Gastrocnemius medialis (tissue), 4 donors: ENCODE data around the gene TNFRSF12A. TPM values are rescaled to one million over a fixed set of nuclear protein-coding genes. Genes with fewer than 3 reads are reported as not detected.

ENCODE experiments used
- ATAC-seq, 2 donors: fragments of 150-250 bp; one replicate each; pipeline ENCODE4 v1.9.1; 2016
- DNase-seq, 2 donors: peaks; one replicate each; pipeline ENCODE4 v3.0.0-alpha.2; 2019
- H3K27ac ChIP-seq, 4 donors: fragments of 200-600 bp; sonication (generic); 1 replicate in 1 of 4; 2 replicates in 3 of 4; pipeline ENCODE4 v1.5.1; 2016 to 2018; ENCODE audit warnings: mild to moderate bottlenecking in 2 of 4, moderate library complexity in 1 of 4
- H3K27me3 ChIP-seq, 3 donors: fragments of 200-600 bp; sonication (generic) in 2 of 3; 1 replicate in 1 of 3; 2 replicates in 2 of 3; pipeline versions ENCODE4 v1.5.1 to v1.6.0; 2016 to 2019; ENCODE audit warnings: mild to moderate bottlenecking in 1 of 3, moderate library complexity in 1 of 3
- H3K36me3 ChIP-seq, 2 donors: fragments of 200-600 bp; sonication (generic) in 1 of 2; one replicate each; pipeline ENCODE4 v1.5.1; 2017 to 2018
- H3K4me1 ChIP-seq, 2 donors: fragments of 200-600 bp; sonication (generic) in 1 of 2; one replicate each; pipeline ENCODE4 v1.5.1; 2016 to 2017; ENCODE audit warnings: mild to moderate bottlenecking in 2 of 2
- H3K4me3 ChIP-seq, 4 donors: fragments of 200-600 bp; sonication (generic) in 3 of 4; 1 replicate in 1 of 4; 2 replicates in 3 of 4; pipeline ENCODE4 v1.5.1; 2016 to 2019; ENCODE audit warnings: mild to moderate bottlenecking in 2 of 4
- H3K9me3 ChIP-seq, 3 donors: fragments of 200-600 bp; sonication (generic) in 2 of 3; 1 replicate in 1 of 3; 2 replicates in 2 of 3; pipeline ENCODE4 v1.5.1; 2016 to 2019
- POLR2A ChIP-seq, 2 donors: fragments of 450-650 bp; IDR thresholded peaks; one replicate each; pipeline ENCODE4 v1.6.1; 2017; ENCODE audit warnings: antibody characterized with exemption in 2 of 2, mild to moderate bottlenecking in 2 of 2, moderate library complexity in 2 of 2
- in situ Hi-C, 4 donors: fragments of 200-750 bp; cut with MboI; loops; one replicate each; pipeline versions ENCODE4 v1.15.0 to v1.8.0; 2017; ENCODE audit warnings: low sequenced_read_pairs in 4 of 4
- intact Hi-C: fragments of 100-400 bp; cut with DNase I; formaldehyde crosslinking; loops from one replicate; pipeline ENCODE4 v1.15.1; 2023; ENCODE audit warnings: low total_unique reads
- total RNA-seq, 4 donors: library from RNA; depleted of rRNA; stranded (reverse); fragments of >200 nt; gene quantifications; one replicate each; pipeline versions ENCODE4 v1.1.0 to v1.2.3, GENCODE V29; 2016
- TF ChIP-seq, protein P1 (sequence below), 5 experiments: fragments of 450-650 bp in 3 of 5; fragments of 200-600 bp in 2 of 5; sonication (generic) in 2 of 5; IDR thresholded peaks in 4 of 5; conservative IDR thresholded peaks in 1 of 5; 1 replicate in 4 of 5; 2 replicates in 1 of 5; pipeline ENCODE4 v1.5.1; 2016 to 2019; ENCODE audit warnings: antibody characterized with exemption in 5 of 5, mild to moderate bottlenecking in 3 of 5, moderate library complexity in 3 of 5

Gene TNFRSF12A
- total RNA-seq, 4 donors from 2014 or later, result 34.0 to 161 (median 85.5) TPM

DNA sequence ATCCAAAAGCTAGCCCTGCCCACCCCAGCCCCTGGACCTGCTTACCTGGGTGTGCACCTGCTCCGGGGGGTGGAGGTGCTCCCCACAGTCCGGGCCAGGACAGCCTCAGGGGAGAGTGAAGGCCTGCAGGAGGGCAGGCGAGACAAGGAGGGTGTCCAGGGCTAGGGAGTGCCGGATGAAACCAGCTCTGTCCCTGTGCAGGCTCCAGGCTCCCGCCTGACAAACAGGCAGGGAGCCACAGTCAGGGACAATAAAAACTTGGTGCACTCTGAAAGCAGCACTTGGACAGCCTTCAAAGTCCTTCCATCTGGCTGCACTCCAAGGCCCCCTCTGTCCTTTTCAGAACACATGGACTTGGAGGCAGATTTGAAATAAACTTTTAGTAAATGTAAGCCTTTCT is 47.1 kb upstream of the TNFRSF12A start:
- ATAC-seq (no peak), DNase-seq (no peak)
- no peak for TF ChIP-seq POLR2A (IDR thresholded peaks at IDR 0.05)
- TF ChIP-seq, protein P1, sequence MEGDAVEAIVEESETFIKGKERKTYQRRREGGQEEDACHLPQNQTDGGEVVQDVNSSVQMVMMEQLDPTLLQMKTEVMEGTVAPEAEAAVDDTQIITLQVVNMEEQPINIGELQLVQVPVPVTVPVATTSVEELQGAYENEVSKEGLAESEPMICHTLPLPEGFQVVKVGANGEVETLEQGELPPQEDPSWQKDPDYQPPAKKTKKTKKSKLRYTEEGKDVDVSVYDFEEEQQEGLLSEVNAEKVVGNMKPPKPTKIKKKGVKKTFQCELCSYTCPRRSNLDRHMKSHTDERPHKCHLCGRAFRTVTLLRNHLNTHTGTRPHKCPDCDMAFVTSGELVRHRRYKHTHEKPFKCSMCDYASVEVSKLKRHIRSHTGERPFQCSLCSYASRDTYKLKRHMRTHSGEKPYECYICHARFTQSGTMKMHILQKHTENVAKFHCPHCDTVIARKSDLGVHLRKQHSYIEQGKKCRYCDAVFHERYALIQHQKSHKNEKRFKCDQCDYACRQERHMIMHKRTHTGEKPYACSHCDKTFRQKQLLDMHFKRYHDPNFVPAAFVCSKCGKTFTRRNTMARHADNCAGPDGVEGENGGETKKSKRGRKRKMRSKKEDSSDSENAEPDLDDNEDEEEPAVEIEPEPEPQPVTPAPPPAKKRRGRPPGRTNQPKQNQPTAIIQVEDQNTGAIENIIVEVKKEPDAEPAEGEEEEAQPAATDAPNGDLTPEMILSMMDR (IDR thresholded peaks at IDR 0.05 in 4 of 5, conservative IDR thresholded peaks at IDR 0.05 in 1 of 5), result no peak
- intact Hi-C loops (no loop called here), in situ Hi-C loops (no loop called here)
- H3K36me3 ChIP-seq, result no peaks in the 10 kb centered on the region
- H3K4me3 ChIP-seq, result no peak overlapping the region
- H3K9me3 ChIP-seq, result no peaks in the 10 kb centered on the region
- no peak overlapping the region for H3K27ac ChIP-seq
- peaks cover 9 to 21% of the 10 kb centered on the region in 2 donors for H3K4me1 ChIP-seq
- H3K27me3 ChIP-seq, result peaks cover 3 to 4% (median 3%) of the 10 kb centered on the region in 3 donors

GRCh38 chr16:2973605-2974318 is 46.4 kb upstream of the TNFRSF12A start:
- Histone ChIP-seq H3K9me3 (no peaks in the 10 kb centered on the region), H3K27me3 (no peaks in the 10 kb centered on the region), H3K4me3 (no peak overlapping the region), H3K36me3 (no peaks in the 10 kb centered on the region), H3K27ac (no peak overlapping the region), H3K4me1 (peaks cover 5 to 15% of the 10 kb centered on the region in 2 donors)
- DNase-seq (no peak), ATAC-seq (no peak)
- in situ Hi-C loops, result no loop called here
- TF ChIP-seq POLR2A (IDR thresholded peaks at IDR 0.05), result no peak
- TF ChIP-seq, protein P1 (IDR thresholded peaks at IDR 0.05 in 4 of 5, conservative IDR thresholded peaks at IDR 0.05 in 1 of 5), result no peak
- intact Hi-C loops, result no loop called here

GRCh38 chr16:2974319-2975056 is 45.7 kb upstream of the TNFRSF12A start:
- TF ChIP-seq, protein P1 (IDR thresholded peaks at IDR 0.05 in 4 of 5, conservative IDR thresholded peaks at IDR 0.05 in 1 of 5), result no peak
- no peak for TF ChIP-seq POLR2A (IDR thresholded peaks at IDR 0.05)
- ATAC-seq (no peak), DNase-seq (no peak)
- H3K4me1 ChIP-seq, result peaks cover 5 to 14% of the 10 kb centered on the region in 2 donors
- peaks cover 0 to 4% (median 3%) of the 10 kb centered on the region in 3 donors for H3K27me3 ChIP-seq
- no peak overlapping the region for H3K27ac ChIP-seq
- intact Hi-C loops (no loop called here), in situ Hi-C loops (no loop called here)
- no peaks in the 10 kb centered on the region for H3K9me3 ChIP-seq
- H3K36me3 ChIP-seq, result no peaks in the 10 kb centered on the region
- no peak overlapping the region for H3K4me3 ChIP-seq

GRCh38 chr16:2975161-2975795 is 44.9 kb upstream of the TNFRSF12A start:
- Histone ChIP-seq H3K9me3 (no peaks in the 10 kb centered on the region), H3K4me1 (peaks cover 2 to 12% of the 10 kb centered on the region in 2 donors), H3K4me3 (no peak overlapping the region), H3K27me3 (peaks cover 0 to 6% (median 3%) of the 10 kb centered on the region in 3 donors), H3K27ac (no peak overlapping the region), H3K36me3 (no peaks in the 10 kb centered on the region)
- no peak for TF ChIP-seq POLR2A (IDR thresholded peaks at IDR 0.05)
- TF ChIP-seq, protein P1 (IDR thresholded peaks at IDR 0.05 in 4 of 5, conservative IDR thresholded peaks at IDR 0.05 in 1 of 5), result no peak
- in situ Hi-C loops, result no loop called here
- ATAC-seq (no peak), DNase-seq (no peak)
- intact Hi-C loops, result no loop called here
